ENCODE data around the gene KCNE4. TPM values are rescaled to one million over a fixed set of nuclear protein-coding genes. Genes with fewer than 3 reads are reported as not detected.

KCNE4 gene
- total RNA-seq, 1 donor from 2014 or later, result not detected

GRCh38 chr2:223039618-223040017 lies 12.4 kb upstream of the KCNE4 start:
- TF ChIP-seq CTCF (IDR thresholded peaks at IDR 0.05; ENCODE audit: partially characterized antibody, unreplicated experiment), result no peak
- Mint-ChIP-seq H3K36me3 (ENCODE audit: unreplicated experiment) (no peaks in the 10 kb centered on the region), H3K4me3 (ENCODE audit: unreplicated experiment) (no peak overlapping the region), H3K9me3 (ENCODE audit: unreplicated experiment) (peaks cover 2% of the 10 kb centered on the region), H3K27me3 (ENCODE audit: unreplicated experiment) (peaks cover 2% of the 10 kb centered on the region), H3K4me1 (ENCODE audit: low read depth, unreplicated experiment) (peaks cover 4% of the 10 kb centered on the region), H3K27ac (ENCODE audit: unreplicated experiment) (no peak overlapping the region)
- no peak for DNase-seq

- Mint-ChIP-seq H3K9me3 (ENCODE audit: unreplicated experiment) (peaks cover 2% of the 10 kb centered on the region), H3K4me3 (ENCODE audit: unreplicated experiment) (no peak overlapping the region), H3K27me3 (ENCODE audit: unreplicated experiment) (peaks cover 2% of the 10 kb centered on the region), H3K27ac (ENCODE audit: unreplicated experiment) (no peak overlapping the region), H3K36me3 (ENCODE audit: unreplicated experiment) (no peaks in the 10 kb centered on the region), H3K4me1 (ENCODE audit: low read depth, unreplicated experiment) (peaks cover 4% of the 10 kb centered on the region)
- TF ChIP-seq CTCF (IDR thresholded peaks at IDR 0.05; ENCODE audit: partially characterized antibody, unreplicated experiment), result no peak
- DNase-seq, result no peak
These were observed 11.5 kb upstream of the KCNE4 start for GRCh38 chr2:223040527-223040926.

- H3K4me1 Mint-ChIP-seq (ENCODE audit: low read depth, unreplicated experiment), result peaks cover 4% of the 10 kb centered on the region
- H3K27me3 Mint-ChIP-seq (ENCODE audit: unreplicated experiment), result no peaks in the 10 kb centered on the region
- no peak overlapping the region for H3K4me3 Mint-ChIP-seq (ENCODE audit: unreplicated experiment)
- no peak overlapping the region for H3K27ac Mint-ChIP-seq (ENCODE audit: unreplicated experiment)
- no peaks in the 10 kb centered on the region for H3K36me3 Mint-ChIP-seq (ENCODE audit: unreplicated experiment)
- TF ChIP-seq CTCF (IDR thresholded peaks at IDR 0.05; ENCODE audit: partially characterized antibody, unreplicated experiment), result no peak
- H3K9me3 Mint-ChIP-seq (ENCODE audit: unreplicated experiment), result no peaks in the 10 kb centered on the region
- peak; percentile 44 for DNase-seq
These were observed 10.4 kb upstream of the KCNE4 start for GRCh38 chr2:223041527-223042109.

- no peak overlapping the region for H3K27ac Mint-ChIP-seq (ENCODE audit: unreplicated experiment)
- no peak overlapping the region for H3K4me3 Mint-ChIP-seq (ENCODE audit: unreplicated experiment)
- no peaks in the 10 kb centered on the region for H3K36me3 Mint-ChIP-seq (ENCODE audit: unreplicated experiment)
- DNase-seq, result no peak
- TF ChIP-seq CTCF (IDR thresholded peaks at IDR 0.05; ENCODE audit: partially characterized antibody, unreplicated experiment), result no peak
- H3K9me3 Mint-ChIP-seq (ENCODE audit: unreplicated experiment), result no peaks in the 10 kb centered on the region
- H3K27me3 Mint-ChIP-seq (ENCODE audit: unreplicated experiment), result no peaks in the 10 kb centered on the region
- peaks cover 4% of the 10 kb centered on the region for H3K4me1 Mint-ChIP-seq (ENCODE audit: low read depth, unreplicated experiment)
These were observed 9.7 kb upstream of the KCNE4 start for GRCh38 chr2:223042284-223042683.

GRCh38 chr2:223042704-223043118 lies 9.3 kb upstream of the KCNE4 start:
- H3K9me3 Mint-ChIP-seq (ENCODE audit: unreplicated experiment), result no peaks in the 10 kb centered on the region
- peaks cover 4% of the 10 kb centered on the region for H3K4me1 Mint-ChIP-seq (ENCODE audit: low read depth, unreplicated experiment)
- no peak overlapping the region for H3K4me3 Mint-ChIP-seq (ENCODE audit: unreplicated experiment)
- no peaks in the 10 kb centered on the region for H3K27me3 Mint-ChIP-seq (ENCODE audit: unreplicated experiment)
- no peaks in the 10 kb centered on the region for H3K36me3 Mint-ChIP-seq (ENCODE audit: unreplicated experiment)
- H3K27ac Mint-ChIP-seq (ENCODE audit: unreplicated experiment), result no peak overlapping the region
- no peak for TF ChIP-seq CTCF (IDR thresholded peaks at IDR 0.05; ENCODE audit: partially characterized antibody, unreplicated experiment)
- no peak for DNase-seq
